Inflammatory macrophage treated with lipopolysaccharide for 4 hours (primary cell): ENCODE results near the gene REXO5.
"Not testable (repeated sequence)": the region's sequence is repeated elsewhere in the genome, so short reads cannot be mapped to it uniquely, and the experiment has no call there.

Source experiments
- DNase-seq: peaks from one replicate; pipeline ENCODE4 v3.0.0-alpha.2; 2020

REXO5 gene

GRCh38 chr16:20849589-20850390 is 43.5 kb downstream of the REXO5 start:
- peak; percentile 57 for DNase-seq

DNA sequence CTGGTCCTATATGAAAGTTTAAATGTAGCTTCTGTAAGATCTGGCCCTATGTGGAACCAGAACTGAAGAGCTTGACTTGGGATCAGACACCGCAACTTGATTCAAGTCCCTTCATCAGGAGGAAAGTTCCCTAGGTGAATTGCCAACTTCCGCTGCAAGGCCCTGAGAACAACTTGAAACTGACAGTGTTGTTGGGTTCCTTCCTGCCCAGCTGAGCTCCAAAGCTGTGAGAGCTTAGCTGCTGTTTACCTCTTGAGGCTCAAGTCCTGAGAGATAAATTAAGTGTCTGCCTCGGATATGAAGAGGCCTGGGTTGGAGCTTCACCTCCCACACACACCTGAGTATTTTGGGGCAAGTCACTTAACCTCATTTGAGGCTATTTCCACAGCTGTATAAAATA is 44.7 kb downstream of the REXO5 start:
- no peak for DNase-seq

DNA sequence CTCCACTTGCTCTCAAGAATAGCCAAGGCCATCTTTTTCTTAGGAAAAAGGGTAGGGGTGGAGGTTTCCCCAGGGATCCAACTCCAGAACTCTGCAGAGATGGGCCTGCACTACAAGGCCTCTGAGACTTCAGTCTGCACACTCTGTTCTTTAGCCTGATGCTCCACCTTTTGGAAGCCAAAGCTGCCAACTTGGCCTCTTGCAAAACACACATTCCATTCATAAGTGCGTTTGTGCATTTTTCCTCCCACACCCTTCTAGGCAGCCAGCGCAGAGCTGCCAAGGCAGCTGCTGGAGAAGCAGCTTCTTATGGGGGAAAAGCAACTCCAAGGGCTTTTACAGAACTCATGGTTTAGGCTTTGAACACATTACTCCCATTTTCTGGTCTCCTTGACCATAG is 45.3 kb downstream of the REXO5 start:
- no peak for DNase-seq

GRCh38 chr16:20853143-20853542 is 46.8 kb downstream of the REXO5 start:
- DNase-seq = no peak

DNA sequence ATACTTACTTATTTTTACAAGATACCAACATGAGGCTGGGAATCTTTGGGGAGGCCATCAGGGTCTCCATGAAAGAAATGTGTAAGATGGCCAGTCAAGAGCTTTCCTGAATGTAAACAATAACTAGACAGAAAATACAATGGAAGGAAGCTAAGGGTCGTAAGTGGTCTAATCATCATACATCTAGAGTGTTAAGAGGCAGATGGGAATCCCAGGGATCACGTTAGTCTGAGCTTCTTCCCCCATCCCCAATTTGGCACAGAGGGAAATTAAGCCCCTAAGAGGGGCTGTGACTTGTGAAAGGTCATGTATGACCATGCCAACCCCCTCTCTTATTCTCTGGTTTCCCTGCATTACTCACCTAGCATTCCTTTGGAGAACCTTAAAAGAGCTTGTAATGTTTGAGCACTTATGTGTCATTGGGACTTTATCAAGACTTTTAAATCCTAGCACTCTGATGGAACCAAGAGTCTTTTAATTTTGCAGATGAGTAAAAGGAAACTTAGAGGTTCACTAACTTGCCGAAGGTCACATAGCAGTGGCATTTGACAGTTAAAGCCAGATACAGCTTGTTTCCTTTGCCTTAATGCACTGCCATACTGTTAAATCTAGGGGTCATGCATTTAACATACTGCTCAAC is 47.8 kb downstream of the REXO5 start:
- no peak for DNase-seq

GRCh38 chr16:20854963-20855362 is 48.6 kb downstream of the REXO5 start:
- no peak for DNase-seq

DNA sequence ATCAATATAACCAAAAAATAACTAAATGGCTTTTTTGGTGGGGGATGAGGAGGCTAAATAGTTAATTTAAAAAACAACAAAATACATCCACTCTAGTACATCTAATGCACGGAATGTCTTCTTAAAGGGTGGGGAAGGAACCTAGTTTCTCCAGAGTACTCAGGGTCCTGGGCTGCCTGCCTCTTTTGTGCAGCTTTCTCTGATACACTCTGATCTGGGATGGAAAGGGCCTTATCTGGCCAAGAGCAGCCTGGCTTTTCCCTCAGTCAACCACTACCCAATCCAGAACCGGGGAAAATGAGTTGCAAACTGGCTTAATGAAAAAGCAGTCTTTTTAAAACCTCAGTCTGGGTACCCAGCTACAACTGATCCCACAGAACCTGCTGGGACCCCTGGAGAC is 51.0 kb downstream of the REXO5 start:
- no peak for DNase-seq

GRCh38 chr16:20859229-20859628 is 52.9 kb downstream of the REXO5 start:
- no peak for DNase-seq

- no peak for DNase-seq
These were observed 53.4 kb downstream of the REXO5 start for GRCh38 chr16:20859699-20860098.

DNA sequence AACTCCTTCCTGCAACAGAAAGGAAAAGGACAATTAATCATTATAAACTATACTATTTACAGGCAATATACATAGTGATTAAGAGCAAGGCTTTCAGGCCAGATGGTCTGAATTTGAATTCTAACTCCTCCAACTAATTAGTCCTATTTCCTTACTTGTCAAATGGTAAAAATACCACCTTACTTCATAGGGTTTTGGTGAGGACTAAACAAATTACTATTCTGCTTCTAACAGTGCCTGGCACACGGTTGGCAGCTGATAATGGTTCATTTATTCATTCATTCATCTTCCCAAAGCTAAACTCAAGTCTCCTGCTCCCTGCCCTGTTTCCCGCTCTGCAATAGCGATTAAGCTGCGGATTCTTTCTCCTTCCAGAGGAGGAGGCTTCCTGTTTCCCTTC is 54.0 kb downstream of the REXO5 start:
- no peak for DNase-seq

GRCh38 chr16:20860995-20861394 is 54.7 kb downstream of the REXO5 start:
- not testable (repeated sequence) for DNase-seq

DNA sequence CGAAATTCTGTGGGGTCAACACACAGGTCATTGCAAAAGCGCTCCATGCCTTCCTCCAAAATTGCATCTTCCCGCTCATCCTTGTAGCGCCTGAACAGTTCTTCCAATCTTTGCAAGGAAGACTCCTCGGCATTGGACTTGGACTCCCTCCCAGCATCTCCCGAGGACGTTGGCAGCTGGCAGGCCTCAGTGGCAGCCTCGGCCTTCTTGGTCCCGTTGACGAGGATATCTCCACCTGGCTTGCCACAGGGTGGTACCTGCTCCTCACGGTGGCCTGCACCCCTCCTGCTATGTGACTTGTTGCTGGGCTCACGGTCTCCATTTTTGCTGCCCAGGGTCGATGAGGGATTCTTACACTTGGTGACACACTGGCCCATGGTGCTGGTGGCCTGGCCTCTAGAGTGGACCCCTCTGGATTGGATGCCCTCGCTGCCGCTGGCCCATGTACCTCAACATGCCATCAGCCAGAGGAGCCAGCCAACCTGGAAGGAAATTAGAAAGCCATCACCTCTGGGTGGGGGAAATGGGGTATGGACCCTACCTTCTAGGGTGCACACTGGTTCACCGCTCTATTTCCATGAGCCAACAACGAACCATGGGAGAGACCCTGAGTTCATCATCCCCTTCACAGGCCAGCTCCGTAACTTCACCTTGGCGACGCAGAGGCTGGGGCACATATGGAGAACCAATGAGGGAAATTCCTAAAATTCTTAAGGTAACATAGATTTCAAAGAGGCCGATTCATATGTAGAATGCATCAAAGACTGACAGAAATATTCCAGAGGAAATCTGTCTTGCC is 56.0 kb downstream of the REXO5 start:
- DNase-seq = no peak

GRCh38 chr16:20864376-20864775 is 58.0 kb downstream of the REXO5 start:
- DNase-seq = not testable (repeated sequence)

GRCh38 chr16:20865420-20866131 is 59.2 kb downstream of the REXO5 start:
- no peak for DNase-seq

DNA sequence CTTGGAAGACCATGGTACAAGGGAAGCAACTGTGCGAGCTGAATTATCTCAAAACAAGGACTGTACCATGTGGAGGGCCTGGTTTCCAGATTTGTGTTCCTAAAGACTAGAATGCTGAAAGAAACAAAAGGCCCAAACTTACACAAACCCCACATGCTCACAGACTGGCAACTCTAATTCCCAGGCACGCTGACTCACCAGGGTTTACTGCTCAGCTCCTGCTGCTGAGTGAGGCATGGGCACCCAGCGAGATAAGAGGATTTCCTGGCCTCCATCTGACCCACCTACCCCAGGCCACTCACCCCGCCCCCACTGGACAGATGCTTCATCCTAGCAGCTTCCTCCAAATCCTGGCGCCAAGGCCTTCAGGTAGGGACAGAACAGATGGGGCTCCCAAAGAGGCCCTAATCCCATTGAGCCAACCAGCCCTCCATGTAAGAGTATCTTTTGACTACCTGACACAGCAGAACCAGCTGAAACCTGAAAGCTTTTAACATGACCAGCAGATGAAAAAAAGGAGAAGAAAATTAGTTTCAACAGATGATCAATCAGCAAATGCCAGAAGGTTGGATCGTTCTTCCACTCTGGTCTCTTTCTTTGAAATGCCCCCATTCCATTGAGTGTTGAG is 59.9 kb downstream of the REXO5 start:
- peak; percentile 33 for DNase-seq

- DNase-seq = no peak
These were observed 60.5 kb downstream of the REXO5 start for GRCh38 chr16:20866801-20867200.

DNA sequence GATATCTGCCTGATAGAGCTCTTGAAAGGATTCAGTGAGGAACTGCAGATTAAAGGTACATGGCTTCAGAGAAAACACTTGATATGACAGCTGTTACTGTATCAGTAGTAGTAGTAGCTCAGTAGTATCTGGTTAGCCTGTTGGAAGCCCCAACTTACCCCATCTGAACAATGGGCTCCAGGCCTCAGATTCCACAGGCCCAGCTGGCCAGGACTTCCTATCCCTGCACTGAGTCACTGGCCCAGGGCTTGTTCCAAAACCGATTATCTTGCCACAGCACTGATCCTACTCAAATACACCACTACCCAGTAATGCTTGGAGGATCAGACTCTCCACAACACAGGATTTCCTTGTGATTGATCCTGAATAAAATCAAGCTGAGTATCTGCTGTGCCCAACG is 61.3 kb downstream of the REXO5 start:
- no peak for DNase-seq

DNA sequence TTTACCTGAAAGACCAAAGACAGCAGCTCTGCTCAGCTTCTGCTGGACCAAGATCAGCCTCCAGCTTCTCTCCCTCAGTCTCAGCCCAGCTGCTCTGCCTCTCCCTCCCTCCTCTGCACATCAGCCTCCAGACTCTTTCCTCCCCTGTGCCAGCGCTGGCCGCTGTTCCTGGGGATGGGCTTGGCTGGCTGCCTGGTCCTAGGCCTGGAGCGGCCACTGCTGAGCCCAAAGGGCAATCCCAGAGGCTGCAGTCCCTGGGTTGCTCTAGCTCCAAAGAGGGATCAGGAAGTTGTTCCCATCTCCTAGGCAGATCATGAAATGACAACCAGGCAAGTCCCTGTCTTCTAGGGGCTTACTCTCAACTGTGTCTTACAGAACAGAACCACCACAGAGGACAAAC is 62.6 kb downstream of the REXO5 start:
- DNase-seq = no peak

GRCh38 chr16:20870122-20870820 is 63.9 kb downstream of the REXO5 start:
- DNase-seq = no peak

DNA sequence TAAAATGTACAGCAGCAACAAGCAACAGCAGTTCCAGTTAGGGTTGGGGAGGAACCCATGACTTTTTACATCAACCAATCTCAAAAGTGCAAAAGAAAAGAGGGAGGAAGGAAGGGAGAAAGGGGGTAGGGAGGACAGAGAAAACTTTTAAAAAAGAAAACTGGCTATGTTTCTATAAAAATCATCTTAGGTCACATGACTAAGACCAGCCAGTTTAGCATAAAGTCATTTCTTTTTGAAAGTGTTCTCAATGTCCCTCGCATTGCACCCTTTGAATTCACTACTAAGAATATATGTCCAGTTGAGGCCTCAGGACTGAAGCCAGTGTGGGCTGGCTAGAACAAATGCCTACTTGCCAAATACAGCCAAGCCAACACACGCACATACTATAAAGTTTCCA is 64.9 kb downstream of the REXO5 start:
- DNase-seq = no peak

- DNase-seq = no peak
These were observed 65.9 kb downstream of the REXO5 start for GRCh38 chr16:20871941-20872815.
